Activated naive CD4-positive, alpha-beta T cell treated with anti-CD3 and anti-CD28 coated beads for 36 hours (primary cell): Measurements from ENCODE around the gene ZNF385A. TPM values are rescaled to one million over a fixed set of nuclear protein-coding genes. Genes with fewer than 3 reads are reported as not detected.

Experiments used
- CTCF ChIA-PET: fragments of 350-600 bp; sonication (Branson Sonifier 250); formaldehyde crosslinking; loops from one replicate; lab custom pipeline; 2021; ENCODE audit warnings: antibody characterized with exemption; lab: Charles Lee
- DNase-seq: peaks from one replicate; pipeline ENCODE4 v3.0.0-alpha.2; 2020
- H3K27ac Mint-ChIP-seq: one replicate; pipeline ENCODE4 v1.8.0; 2021; ENCODE audit warnings: mild to moderate bottlenecking, mixed read lengths
- H3K27me3 Mint-ChIP-seq: one replicate; pipeline ENCODE4 v1.8.0; 2021; ENCODE audit warnings: low read depth, mixed read lengths
- H3K36me3 Mint-ChIP-seq: one replicate; pipeline ENCODE4 v1.8.0; 2021; ENCODE audit warnings: low read depth, mixed read lengths
- H3K4me1 Mint-ChIP-seq: one replicate; pipeline ENCODE4 v1.8.0; 2021; ENCODE audit warnings: low read depth, mixed read lengths
- H3K4me3 Mint-ChIP-seq: one replicate; pipeline ENCODE4 v1.8.0; 2021; ENCODE audit warnings: mild to moderate bottlenecking, moderate library complexity, mixed read lengths
- H3K9me3 Mint-ChIP-seq: one replicate; pipeline ENCODE4 v1.8.0; 2021; ENCODE audit warnings: mixed read lengths
- intact Hi-C: fragments of 100-400 bp; cut with micrococcal nuclease; formaldehyde crosslinking; loops from one replicate; pipeline ENCODE4 v1.15.1; 2023
- total RNA-seq, 2 experiments: library from RNA; stranded (reverse); gene quantifications; one replicate each; pipeline ENCODE4 v1.2.3, GENCODE V29; 2021

ZNF385A gene
- total RNA-seq = 1 to 10 TPM in 1 of 2 experiments, under 1 TPM in 1; 0.93 to 1.1 TPM

- intact Hi-C loops = no loop called here
- no peak within 1 kb of the TSS for H3K27ac Mint-ChIP-seq
- no peaks in the 10 kb centered on the region for H3K27me3 Mint-ChIP-seq
- peaks cover 15% of the 10 kb centered on the region for H3K4me1 Mint-ChIP-seq
- no peaks in the 10 kb centered on the region for H3K9me3 Mint-ChIP-seq
- DNase-seq = no peak
- CTCF ChIA-PET = interaction anchor here (0.6 to 4.9 kb wide), 5 partner anchors 9 to 170 kb away, joined by 3 to 45 read pairs (median 6); no protein-coding TSS in a partner anchor
- no peaks in the 10 kb centered on the region for H3K36me3 Mint-ChIP-seq
- no peak within 1 kb of the TSS for H3K4me3 Mint-ChIP-seq
Observed at GRCh38 chr12:54384591-54385041, at the start of gene ZNF385A. TSS of gene ZNF385A (minus strand) at chr12:54384733. CDS start at chr12:54384514, 219 bp downstream.

DNA sequence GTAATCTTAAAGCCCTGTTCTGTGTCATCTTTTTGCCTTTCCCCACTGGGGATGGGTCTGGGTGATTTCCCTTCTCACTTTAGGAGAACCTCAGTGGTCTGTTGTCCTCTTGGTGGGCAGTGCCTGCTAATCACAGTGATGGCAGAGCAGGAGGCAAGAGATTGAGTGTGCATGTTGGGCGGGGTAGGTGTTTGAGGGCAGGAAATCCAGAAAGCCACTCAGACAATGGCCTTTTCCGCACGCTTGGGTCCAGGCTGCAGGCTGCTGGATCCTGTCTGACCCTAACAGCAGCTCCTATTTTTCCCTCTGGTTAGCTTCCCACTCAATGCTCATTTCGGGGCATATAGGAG, 48.3 kb upstream of the ZNF385A start:
- Mint-ChIP-seq H3K36me3 (no peaks in the 10 kb centered on the region), H3K27ac (no peak overlapping the region), H3K4me1 (peaks cover 28% of the 10 kb centered on the region), H3K4me3 (no peak overlapping the region), H3K27me3 (no peaks in the 10 kb centered on the region), H3K9me3 (no peaks in the 10 kb centered on the region)
- DNase-seq = no peak
- CTCF ChIA-PET = interaction anchor here (0.8 to 5.6 kb wide), 3 partner anchors 8 to 35 kb away, joined by 3 to 60 read pairs (median 5); no protein-coding TSS in a partner anchor
- intact Hi-C loops = no loop called here

- CTCF ChIA-PET = interaction anchor here (0.6 to 5.6 kb wide), 5 partner anchors 12 to 34 kb away, joined by 3 to 60 read pairs (median 4); no protein-coding TSS in a partner anchor
- Mint-ChIP-seq H3K27ac (no peak overlapping the region), H3K4me1 (peaks cover 25% of the 10 kb centered on the region), H3K36me3 (no peaks in the 10 kb centered on the region), H3K9me3 (no peaks in the 10 kb centered on the region), H3K4me3 (no peak overlapping the region), H3K27me3 (no peaks in the 10 kb centered on the region)
- intact Hi-C loops = no loop called here
- DNase-seq = no peak
Observed at GRCh38 chr12:54431911-54432814, 47.6 kb upstream of the ZNF385A start.

DNA sequence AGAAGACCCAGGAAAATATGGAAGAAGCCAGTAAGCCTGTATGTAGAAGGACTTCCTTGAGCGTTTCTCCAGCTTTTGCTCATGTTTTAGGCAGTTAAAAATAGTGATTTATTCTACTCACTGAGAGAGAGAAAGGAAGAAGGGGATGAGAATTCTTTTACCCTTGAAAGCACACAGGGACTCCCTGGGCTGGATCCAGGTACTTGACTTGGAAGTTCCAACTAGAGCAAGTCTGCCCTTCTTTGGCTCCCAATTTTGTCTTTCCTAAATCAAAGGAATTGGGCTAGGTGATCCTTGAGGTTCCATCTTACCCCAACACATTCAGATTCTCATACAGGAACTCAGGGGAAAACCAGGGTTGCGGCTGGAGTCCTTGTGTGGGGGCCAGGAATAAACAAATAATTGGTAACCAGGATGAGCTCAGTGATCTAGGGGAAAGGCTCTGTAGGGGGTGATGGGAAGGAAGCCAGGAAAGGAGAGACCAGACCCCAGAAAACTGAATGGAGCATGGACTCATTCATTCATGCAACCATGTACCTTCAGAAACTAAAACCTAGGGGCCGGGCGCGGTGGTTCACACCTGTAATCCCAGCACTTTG, 46.0 kb upstream of the ZNF385A start:
- Mint-ChIP-seq H3K9me3 (no peaks in the 10 kb centered on the region), H3K27ac (no peak overlapping the region), H3K4me3 (no peak overlapping the region), H3K4me1 (peaks cover 21% of the 10 kb centered on the region), H3K27me3 (no peaks in the 10 kb centered on the region), H3K36me3 (no peaks in the 10 kb centered on the region)
- CTCF ChIA-PET = interaction anchor here (0.5 to 5.6 kb wide), 6 partner anchors 9 to 433 kb away, joined by 3 to 60 read pairs (median 4); no protein-coding TSS in a partner anchor
- intact Hi-C loops = no loop called here
- DNase-seq = no peak

GRCh38 chr12:54429014-54429471, 44.5 kb upstream of the ZNF385A start:
- CTCF ChIA-PET = interaction anchor here (0.6 to 4.2 kb wide), 8 partner anchors 10 to 104 kb away, joined by 3 to 41 read pairs (median 4); partner anchors contain the start of gene COPZ1
- DNase-seq = no peak
- H3K27me3 Mint-ChIP-seq = no peaks in the 10 kb centered on the region
- peaks cover 21% of the 10 kb centered on the region for H3K4me1 Mint-ChIP-seq
- intact Hi-C loops = no loop called here
- H3K36me3 Mint-ChIP-seq = no peaks in the 10 kb centered on the region
- no peak overlapping the region for H3K4me3 Mint-ChIP-seq
- H3K9me3 Mint-ChIP-seq = no peaks in the 10 kb centered on the region
- no peak overlapping the region for H3K27ac Mint-ChIP-seq

GRCh38 chr12:54428050-54429013, 43.8 kb upstream of the ZNF385A start:
- H3K27ac Mint-ChIP-seq = no peak overlapping the region
- no peaks in the 10 kb centered on the region for H3K9me3 Mint-ChIP-seq
- no peaks in the 10 kb centered on the region for H3K36me3 Mint-ChIP-seq
- H3K4me3 Mint-ChIP-seq = no peak overlapping the region
- H3K27me3 Mint-ChIP-seq = no peaks in the 10 kb centered on the region
- DNase-seq = no peak
- H3K4me1 Mint-ChIP-seq = peaks cover 21% of the 10 kb centered on the region
- intact Hi-C loops = no loop called here
- CTCF ChIA-PET = interaction anchor here (1.0 to 4.2 kb wide), 8 partner anchors 11 to 566 kb away, joined by 3 to 41 read pairs (median 5); partner anchors contain the start of gene COPZ1

- Mint-ChIP-seq H3K4me3 (no peak overlapping the region), H3K27ac (no peak overlapping the region), H3K27me3 (no peaks in the 10 kb centered on the region), H3K9me3 (no peaks in the 10 kb centered on the region), H3K36me3 (no peaks in the 10 kb centered on the region), H3K4me1 (peaks cover 17% of the 10 kb centered on the region)
- intact Hi-C loops = no loop called here
- CTCF ChIA-PET = interaction anchor here (1.1 to 4.2 kb wide), 3 partner anchors 12 to 567 kb away, joined by 5 to 41 read pairs (median 21); no protein-coding TSS in a partner anchor
- no peak for DNase-seq
Observed at GRCh38 chr12:54427106-54427505, 42.6 kb upstream of the ZNF385A start.

- H3K27ac Mint-ChIP-seq = no peak overlapping the region
- H3K4me3 Mint-ChIP-seq = no peak overlapping the region
- intact Hi-C loops = no loop called here
Observed at GRCh38 chr12:54426690-54427089, 42.2 kb upstream of the ZNF385A start.

GRCh38 chr12:54425702-54426101, 41.2 kb upstream of the ZNF385A start:
- Mint-ChIP-seq H3K9me3 (no peaks in the 10 kb centered on the region), H3K4me1 (peaks cover 13% of the 10 kb centered on the region), H3K27me3 (no peaks in the 10 kb centered on the region), H3K27ac (no peak overlapping the region), H3K36me3 (no peaks in the 10 kb centered on the region), H3K4me3 (no peak overlapping the region)
- no peak for DNase-seq
- CTCF ChIA-PET = interaction anchor here (1.8 to 4.2 kb wide), 4 partner anchors 12 to 46 kb away, joined by 7 to 28 read pairs (median 14); no protein-coding TSS in a partner anchor
- intact Hi-C loops = no loop called here

More at GRCh38 chr12:54426690-54427089, 42.2 kb upstream of the ZNF385A start:
- DNase-seq = no peak
- H3K4me1 Mint-ChIP-seq = peaks cover 13% of the 10 kb centered on the region
- no peaks in the 10 kb centered on the region for H3K27me3 Mint-ChIP-seq
- CTCF ChIA-PET = interaction anchor here (3.4 to 4.2 kb wide), 2 partner anchors 13 to 27 kb away, joined by 21 to 41 read pairs; no protein-coding TSS in a partner anchor
- no peaks in the 10 kb centered on the region for H3K36me3 Mint-ChIP-seq
- H3K9me3 Mint-ChIP-seq = no peaks in the 10 kb centered on the region

GRCh38 chr12:54424224-54424623, 39.7 kb upstream of the ZNF385A start:
- Mint-ChIP-seq H3K4me1 (peaks cover 24% of the 10 kb centered on the region), H3K27ac (no peak overlapping the region), H3K36me3 (no peaks in the 10 kb centered on the region), H3K9me3 (no peaks in the 10 kb centered on the region), H3K4me3 (no peak overlapping the region), H3K27me3 (no peaks in the 10 kb centered on the region)
- intact Hi-C loops = no loop called here
- DNase-seq = no peak
- CTCF ChIA-PET = interaction anchor here (0.8 to 3.9 kb wide), 6 partner anchors 14 to 44 kb away, joined by 3 to 28 read pairs (median 5); no protein-coding TSS in a partner anchor

- intact Hi-C loops = no loop called here
- Mint-ChIP-seq H3K4me1 (peaks cover 24% of the 10 kb centered on the region), H3K27ac (no peak overlapping the region), H3K9me3 (no peaks in the 10 kb centered on the region), H3K36me3 (no peaks in the 10 kb centered on the region), H3K27me3 (no peaks in the 10 kb centered on the region), H3K4me3 (no peak overlapping the region)
- CTCF ChIA-PET = interaction anchor here (1.8 to 3.9 kb wide), 3 partner anchors 14 to 44 kb away, joined by 7 to 28 read pairs (median 8); no protein-coding TSS in a partner anchor
- no peak for DNase-seq
Observed at GRCh38 chr12:54423816-54424150, 39.2 kb upstream of the ZNF385A start.
